ENCODE data around the gene LRP1.
A peak's percentile ranks its signal among the peaks of the same experiment; 100 is the strongest.

Gene LRP1

DNA sequence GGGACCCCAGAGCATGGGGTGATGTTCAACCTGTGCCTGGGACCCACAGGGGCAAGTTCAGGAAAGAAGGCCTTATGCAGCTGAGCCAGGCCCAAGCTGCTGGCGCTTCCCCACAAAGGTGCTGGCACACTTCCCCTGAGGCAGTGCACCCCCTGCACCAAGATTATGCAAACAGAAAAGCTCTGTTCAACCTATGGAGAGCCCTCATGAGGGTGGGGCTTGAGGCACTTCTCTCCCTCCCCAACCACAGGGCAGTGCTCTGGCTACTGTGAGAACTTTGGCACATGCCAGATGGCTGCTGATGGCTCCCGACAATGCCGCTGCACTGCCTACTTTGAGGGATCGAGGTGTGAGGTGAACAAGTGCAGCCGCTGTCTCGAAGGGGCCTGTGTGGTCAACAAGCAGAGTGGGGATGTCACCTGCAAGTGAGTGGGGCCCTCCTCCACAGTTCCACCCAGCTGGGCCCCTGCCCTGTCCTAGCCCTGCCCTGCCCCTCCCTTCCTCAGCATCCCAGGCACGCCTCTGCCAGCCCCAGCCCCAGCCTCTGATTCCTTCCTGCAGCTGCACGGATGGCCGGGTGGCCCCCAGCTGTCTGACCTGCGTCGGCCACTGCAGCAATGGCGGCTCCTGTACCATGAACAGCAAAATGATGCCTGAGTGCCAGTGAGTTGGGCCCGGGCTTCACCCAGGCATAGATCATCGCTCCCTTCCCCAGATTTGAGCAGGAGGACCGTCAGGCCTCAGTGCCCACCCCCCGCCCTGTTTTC is 82.8 kb downstream of the LRP1 start:
- H3K4me3 ChIP-seq (ENCODE audit: low read depth, low read length) = no peak overlapping the region
- DNase-seq (ENCODE audit: low read depth, low spot score) = no peak
- in situ Hi-C loops (cut with HindIII; ENCODE audit: low sequenced_read_pairs) = no loop called here
- TF ChIP-seq, protein P1, sequence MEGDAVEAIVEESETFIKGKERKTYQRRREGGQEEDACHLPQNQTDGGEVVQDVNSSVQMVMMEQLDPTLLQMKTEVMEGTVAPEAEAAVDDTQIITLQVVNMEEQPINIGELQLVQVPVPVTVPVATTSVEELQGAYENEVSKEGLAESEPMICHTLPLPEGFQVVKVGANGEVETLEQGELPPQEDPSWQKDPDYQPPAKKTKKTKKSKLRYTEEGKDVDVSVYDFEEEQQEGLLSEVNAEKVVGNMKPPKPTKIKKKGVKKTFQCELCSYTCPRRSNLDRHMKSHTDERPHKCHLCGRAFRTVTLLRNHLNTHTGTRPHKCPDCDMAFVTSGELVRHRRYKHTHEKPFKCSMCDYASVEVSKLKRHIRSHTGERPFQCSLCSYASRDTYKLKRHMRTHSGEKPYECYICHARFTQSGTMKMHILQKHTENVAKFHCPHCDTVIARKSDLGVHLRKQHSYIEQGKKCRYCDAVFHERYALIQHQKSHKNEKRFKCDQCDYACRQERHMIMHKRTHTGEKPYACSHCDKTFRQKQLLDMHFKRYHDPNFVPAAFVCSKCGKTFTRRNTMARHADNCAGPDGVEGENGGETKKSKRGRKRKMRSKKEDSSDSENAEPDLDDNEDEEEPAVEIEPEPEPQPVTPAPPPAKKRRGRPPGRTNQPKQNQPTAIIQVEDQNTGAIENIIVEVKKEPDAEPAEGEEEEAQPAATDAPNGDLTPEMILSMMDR (IDR thresholded peaks at IDR 0.05; ENCODE audit: low read depth, low read length) = no peak

DNA sequence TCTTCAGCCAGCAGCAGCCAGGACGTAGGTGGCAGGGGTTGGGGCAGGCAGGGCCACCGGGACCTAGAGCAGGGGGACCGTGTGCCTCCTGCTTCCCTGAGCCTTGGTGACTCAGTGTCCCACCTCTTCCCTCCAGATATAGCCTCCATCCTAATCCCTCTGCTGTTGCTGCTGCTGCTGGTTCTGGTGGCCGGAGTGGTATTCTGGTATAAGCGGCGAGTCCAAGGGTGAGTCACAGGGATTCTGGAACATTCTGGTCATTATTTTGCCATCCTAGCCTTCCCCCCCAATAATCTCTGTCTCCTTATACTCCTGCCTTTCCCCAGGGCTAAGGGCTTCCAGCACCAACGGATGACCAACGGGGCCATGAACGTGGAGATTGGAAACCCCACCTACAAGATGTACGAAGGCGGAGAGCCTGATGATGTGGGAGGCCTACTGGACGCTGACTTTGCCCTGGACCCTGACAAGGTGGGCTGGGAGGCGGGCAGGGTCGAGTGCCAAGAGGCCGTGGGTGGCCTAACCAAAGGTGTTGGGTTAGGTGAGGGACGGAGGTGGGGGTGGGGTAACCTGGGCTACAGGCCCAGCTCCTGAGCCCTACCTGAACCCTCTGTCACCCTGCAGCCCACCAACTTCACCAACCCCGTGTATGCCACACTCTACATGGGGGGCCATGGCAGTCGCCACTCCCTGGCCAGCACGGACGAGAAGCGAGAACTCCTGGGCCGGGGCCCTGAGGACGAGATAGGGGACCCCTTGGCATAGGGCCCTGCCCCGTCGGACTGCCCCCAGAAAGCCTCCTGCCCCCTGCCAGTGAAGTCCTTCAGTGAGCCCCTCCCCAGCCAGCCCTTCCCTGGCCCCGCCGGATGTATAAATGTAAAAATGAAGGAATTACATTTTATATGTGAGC is 83.8 kb downstream of the LRP1 start:
- DNase-seq (ENCODE audit: low read depth, low spot score) = no peak
- no peak overlapping the region for H3K4me3 ChIP-seq (ENCODE audit: low read depth, low read length)
- in situ Hi-C loops (cut with HindIII; ENCODE audit: low sequenced_read_pairs) = no loop called here
- TF ChIP-seq, protein P1 (IDR thresholded peaks at IDR 0.05; ENCODE audit: low read depth, low read length) = no peak

DNA sequence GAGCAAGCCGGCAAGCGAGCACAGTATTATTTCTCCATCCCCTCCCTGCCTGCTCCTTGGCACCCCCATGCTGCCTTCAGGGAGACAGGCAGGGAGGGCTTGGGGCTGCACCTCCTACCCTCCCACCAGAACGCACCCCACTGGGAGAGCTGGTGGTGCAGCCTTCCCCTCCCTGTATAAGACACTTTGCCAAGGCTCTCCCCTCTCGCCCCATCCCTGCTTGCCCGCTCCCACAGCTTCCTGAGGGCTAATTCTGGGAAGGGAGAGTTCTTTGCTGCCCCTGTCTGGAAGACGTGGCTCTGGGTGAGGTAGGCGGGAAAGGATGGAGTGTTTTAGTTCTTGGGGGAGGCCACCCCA is 84.4 kb downstream of the LRP1 start:
- H3K4me3 ChIP-seq (ENCODE audit: low read depth, low read length) = no peak overlapping the region
- TF ChIP-seq, protein P1 (IDR thresholded peaks at IDR 0.05; ENCODE audit: low read depth, low read length) = no peak
- in situ Hi-C loops (cut with HindIII; ENCODE audit: low sequenced_read_pairs) = no loop called here
- DNase-seq (ENCODE audit: low read depth, low spot score) = no peak

DNA sequence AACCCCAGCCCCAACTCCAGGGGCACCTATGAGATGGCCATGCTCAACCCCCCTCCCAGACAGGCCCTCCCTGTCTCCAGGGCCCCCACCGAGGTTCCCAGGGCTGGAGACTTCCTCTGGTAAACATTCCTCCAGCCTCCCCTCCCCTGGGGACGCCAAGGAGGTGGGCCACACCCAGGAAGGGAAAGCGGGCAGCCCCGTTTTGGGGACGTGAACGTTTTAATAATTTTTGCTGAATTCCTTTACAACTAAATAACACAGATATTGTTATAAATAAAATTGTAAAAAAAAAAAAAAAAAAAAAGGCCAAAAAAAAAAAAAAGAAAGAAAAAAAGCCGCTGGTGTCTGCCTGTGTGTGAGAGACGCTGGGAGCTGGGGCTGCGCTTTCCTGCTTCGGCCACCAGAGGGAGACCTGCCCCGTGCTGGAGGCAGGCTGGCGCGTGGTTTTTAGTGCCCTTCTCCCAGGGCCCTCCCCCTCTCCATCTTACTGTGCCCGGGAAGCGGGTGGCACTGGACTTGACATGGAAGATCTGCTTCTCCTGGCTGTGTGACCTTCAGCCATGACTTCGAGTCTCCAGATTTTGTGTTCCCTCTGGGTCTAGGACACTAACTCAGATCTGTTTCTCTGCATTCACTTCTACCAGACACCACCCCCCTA is 84.9 kb downstream of the LRP1 start:
- DNase-seq (ENCODE audit: low read depth, low spot score) = peak; percentile 81
- no peak overlapping the region for H3K4me3 ChIP-seq (ENCODE audit: low read depth, low read length)
- in situ Hi-C loops (cut with HindIII; ENCODE audit: low sequenced_read_pairs) = no loop called here
- TF ChIP-seq, protein P1 (IDR thresholded peaks at IDR 0.05; ENCODE audit: low read depth, low read length) = peak; percentile 98

DNA sequence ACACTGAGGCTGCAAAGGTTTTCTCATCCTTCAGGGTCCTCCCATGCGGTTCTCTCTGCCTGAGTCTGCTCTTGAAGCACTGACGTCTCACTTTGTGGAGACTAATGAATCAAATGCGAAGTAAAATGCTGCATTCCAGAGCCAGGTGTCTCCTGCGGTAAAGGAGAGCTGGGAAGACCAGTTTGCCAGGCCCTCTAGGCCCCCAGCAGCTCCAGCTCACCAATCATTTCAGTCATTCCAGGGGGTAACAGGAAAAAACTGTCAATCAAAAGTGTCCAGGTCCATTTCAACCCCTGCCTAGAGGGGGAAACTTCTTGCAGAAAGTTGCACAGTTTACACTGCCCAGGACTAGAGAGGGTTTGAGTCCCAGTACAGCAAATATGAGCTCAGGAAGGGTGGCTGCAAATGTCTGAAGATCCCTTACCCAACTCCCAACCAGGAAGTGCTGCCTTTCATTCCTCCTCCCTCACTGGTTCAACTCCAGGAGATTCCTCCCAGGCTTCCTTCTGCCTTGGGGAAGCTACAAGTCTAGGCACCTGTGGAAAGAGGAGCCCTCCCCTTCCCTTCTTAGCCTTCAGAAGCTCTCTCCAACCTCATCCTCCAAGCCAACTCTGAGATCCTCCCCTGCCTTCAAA is 85.6 kb downstream of the LRP1 start:
- TF ChIP-seq, protein P1 (IDR thresholded peaks at IDR 0.05; ENCODE audit: low read depth, low read length) = no peak
- in situ Hi-C loops (cut with HindIII; ENCODE audit: low sequenced_read_pairs) = no loop called here
- H3K4me3 ChIP-seq (ENCODE audit: low read depth, low read length) = no peak overlapping the region
- no peak for DNase-seq (ENCODE audit: low read depth, low spot score)

DNA sequence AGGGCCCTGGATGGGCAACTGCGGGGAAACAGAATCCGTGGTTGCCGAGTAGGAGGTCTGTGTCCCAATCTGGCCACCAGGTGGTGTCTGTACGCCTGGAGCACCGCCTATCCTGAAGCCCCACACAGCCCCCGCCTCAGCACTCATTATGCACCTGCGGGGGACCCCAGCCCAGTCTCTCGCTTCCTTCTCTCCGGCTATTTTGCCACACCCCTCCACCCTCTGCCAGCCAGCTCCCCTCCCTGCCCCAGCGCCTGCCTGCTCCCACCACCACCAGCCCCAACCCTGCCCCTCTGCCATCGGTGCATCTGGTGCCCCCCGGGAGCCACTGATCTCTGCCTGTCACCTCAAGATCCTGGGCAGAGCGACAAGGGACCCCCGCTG is 86.1 kb downstream of the LRP1 start:
- DNase-seq (ENCODE audit: low read depth, low spot score) = peak; percentile 39
- in situ Hi-C loops (cut with HindIII; ENCODE audit: low sequenced_read_pairs) = no loop called here
- TF ChIP-seq, protein P1 (IDR thresholded peaks at IDR 0.05; ENCODE audit: low read depth, low read length) = peak; percentile 81
- H3K4me3 ChIP-seq (ENCODE audit: low read depth, low read length) = no peak overlapping the region
